T-cell (primary cell): ENCODE data around the gene PRKAR1B. TPM values are rescaled to one million over a fixed set of nuclear protein-coding genes. Genes with fewer than 3 reads are reported as not detected.

Source experiments
- ATAC-seq, 4 experiments: fragments of 200-7000 bp in 3 of 4; fragments of 150-1000 bp in 1 of 4; cut with Tn5 transposase; replicated peaks in 1 of 4; 1 replicate in 3 of 4; 2 replicates in 1 of 4; pipeline ENCODE4 v1.10.0; 2021; ENCODE audit warnings: moderate library complexity in 3 of 4, mild to moderate bottlenecking in 2 of 4, moderate number of reproducible peaks in 1 of 4
- CTCF ChIA-PET, 2 donors: fragments of 300-600 bp; sonication (Branson Sonifier 250); formaldehyde crosslinking; loops; one replicate each; lab custom pipeline; 2022; ENCODE audit warnings: antibody characterized with exemption in 2 of 2; lab: Charles Lee
- POLR2A ChIA-PET, 2 donors: fragments of 300-600 bp; sonication (Branson Sonifier 250); formaldehyde crosslinking; loops; one replicate each; lab custom pipeline; 2022; ENCODE audit warnings: antibody characterized with exemption in 2 of 2; lab: Charles Lee
- DNase-seq, 35 experiments: peaks; one replicate each; pipeline versions ENCODE4 v3.0.0 to v3.0.0-alpha.2; 2013 to 2023
- H3K27ac ChIP-seq: one replicate; pipeline ENCODE4 v1.5.1; 2013; ENCODE audit warnings: low read length
- H3K27me3 ChIP-seq, 2 experiments: replicated peaks in 1 of 2; 1 replicate in 1 of 2; 2 replicates in 1 of 2; pipeline versions ENCODE4 v1.6.1 to v1.7.0; 2013; ENCODE audit warnings: low read length in 1 of 2, mixed read lengths in 1 of 2; ENCODE audit not compliant: control insufficient read depth in 2 of 2, insufficient read depth in 2 of 2; ENCODE audit errors: extremely low read depth in 1 of 2
- H3K36me3 ChIP-seq, 2 donors: 1 replicate in 1 of 2; 2 replicates in 1 of 2; pipeline versions ENCODE4 v1.6.1 to v1.7.0; 2013; ENCODE audit warnings: low read length in 1 of 2; ENCODE audit not compliant: control insufficient read depth in 2 of 2, insufficient read depth in 1 of 2; ENCODE audit errors: extremely low read depth in 1 of 2
- H3K4me1 ChIP-seq, 2 experiments: 1 replicate in 1 of 2; 2 replicates in 1 of 2; pipeline versions ENCODE4 v1.6.1 to v1.7.0; 2013; ENCODE audit warnings: low read length in 2 of 2, mixed read lengths in 1 of 2; ENCODE audit not compliant: insufficient read depth in 2 of 2, control insufficient read depth in 1 of 2; ENCODE audit errors: extremely low read depth in 1 of 2
- H3K4me3 ChIP-seq, 2 donors: 1 replicate in 1 of 2; 2 replicates in 1 of 2; pipeline versions ENCODE4 v1.5.1 to v1.7.0; 2013; ENCODE audit warnings: mild to moderate bottlenecking in 2 of 2, low read length in 1 of 2, moderate library complexity in 1 of 2; ENCODE audit not compliant: control insufficient read depth in 1 of 2; ENCODE audit errors: extremely low read depth in 1 of 2
- H3K9me3 ChIP-seq: 2 replicates; pipeline ENCODE4 v1.7.0; 2013
- H3K27ac Mint-ChIP-seq, 2 donors: one replicate each; pipeline ENCODE4 v1.8.0; 2020 to 2021; ENCODE audit warnings: mild to moderate bottlenecking in 2 of 2, mixed read lengths in 2 of 2
- H3K27me3 Mint-ChIP-seq, 2 donors: one replicate each; pipeline ENCODE4 v1.8.0; 2021 to 2022; ENCODE audit warnings: mixed read lengths in 2 of 2
- H3K36me3 Mint-ChIP-seq: one replicate; pipeline ENCODE4 v1.8.0; 2021; ENCODE audit warnings: mixed read lengths
- H3K4me1 Mint-ChIP-seq, 3 donors: one replicate each; pipeline ENCODE4 v1.8.0; 2020 to 2022; ENCODE audit warnings: mixed read lengths in 3 of 3, mild to moderate bottlenecking in 1 of 3
- H3K4me3 Mint-ChIP-seq, 3 donors: one replicate each; pipeline ENCODE4 v1.8.0; 2020 to 2022; ENCODE audit warnings: mild to moderate bottlenecking in 3 of 3, mixed read lengths in 3 of 3, moderate library complexity in 3 of 3
- H3K9me3 Mint-ChIP-seq, 3 donors: one replicate each; pipeline ENCODE4 v1.8.0; 2020 to 2022; ENCODE audit warnings: mixed read lengths in 3 of 3
- WGBS: methylation state at CpG from one replicate; pipeline ENCODE4 v1.1.5; 2013; ENCODE audit warnings: missing lambda C conversion rate; ENCODE audit not compliant: insufficient coverage; 5-methylcytosine and 5-hydroxymethylcytosine counted together
- total RNA-seq, 35 experiments: library from RNA in 6 of 35; stranded (reverse) in 6 of 35; fragments of 120-200 nt in 1 of 35; gene quantifications; one replicate each; pipeline versions ENCODE4 v1.2.1 to v1.2.4 and lab custom pipeline; 2013 to 2026

PRKAR1B gene
- total RNA-seq, 5 donors from 2014 or later (not counting 1 experiment from before 2014, with no cell fraction given), result 20.7 to 35.4 (median 24.4) TPM

DNA sequence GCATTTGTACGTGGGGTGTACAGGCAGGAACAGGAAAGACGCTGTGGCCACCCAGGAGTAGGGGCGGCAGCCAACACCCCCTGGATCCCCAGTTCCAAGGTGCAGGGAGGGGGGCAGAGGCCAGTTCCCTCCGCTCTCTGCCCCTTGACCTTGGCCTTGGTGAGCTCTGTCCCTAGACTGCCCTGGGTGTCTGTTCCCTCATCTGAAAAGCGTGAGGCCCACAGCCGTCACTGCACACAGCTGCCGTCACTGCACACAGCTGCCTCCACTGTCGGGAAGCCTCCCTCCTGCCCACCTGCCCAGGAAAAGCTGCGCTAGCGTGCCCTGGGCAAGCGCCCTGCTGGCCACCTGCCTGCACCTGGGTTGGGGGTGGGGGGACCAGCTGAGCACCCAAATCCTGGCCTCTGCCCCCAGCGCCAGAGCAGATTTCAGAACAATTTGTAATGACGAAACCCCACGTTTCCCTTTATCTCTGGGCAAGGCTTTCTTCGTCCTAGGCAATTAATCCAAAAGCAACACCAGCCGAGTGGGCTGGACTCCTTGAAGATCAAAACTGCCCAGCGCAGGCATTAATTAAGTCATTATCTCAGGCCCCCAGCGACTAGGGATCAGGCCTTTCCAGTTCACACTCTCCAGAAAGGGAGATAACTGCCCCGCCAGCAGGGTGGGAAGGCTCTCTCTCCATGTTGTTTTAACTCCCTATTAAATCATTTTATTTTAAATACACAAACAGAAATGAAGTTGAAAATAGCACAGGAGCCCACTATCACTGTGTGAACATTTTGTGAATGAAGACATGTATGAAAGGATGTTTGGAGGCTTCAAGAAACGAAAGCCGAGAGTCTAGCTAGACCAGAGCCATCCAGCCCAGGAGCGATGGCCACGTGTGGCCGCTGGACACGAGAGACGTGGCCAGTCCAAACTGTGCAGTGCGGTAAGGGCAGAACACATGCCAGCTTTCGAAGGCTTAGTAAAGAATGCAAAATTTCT lies 203.4 kb downstream of the PRKAR1B start:
- H3K9me3 Mint-ChIP-seq, result no peaks in the 10 kb centered on the region
- Histone ChIP-seq H3K4me1 (peaks cover 12 to 33% of the 10 kb centered on the region in 2 experiments), H3K36me3 (no peaks in the 10 kb centered on the region), H3K27ac (no peak overlapping the region), H3K9me3 (no peaks in the 10 kb centered on the region), H3K27me3 (peaks cover 0 to 69% of the 10 kb centered on the region in 2 experiments), H3K4me3 (no peak overlapping the region)
- DNase-seq (no peak), ATAC-seq (no peak)
- peaks cover 0 to 9% (median under 1%) of the 10 kb centered on the region in 3 donors for H3K4me1 Mint-ChIP-seq
- peak overlapping the region in 2 of 3 donors; percentile 55 to 57 for H3K4me3 Mint-ChIP-seq
- WGBS, result 83% methylated on average over 18 of the region's 28 CpGs
- H3K27me3 Mint-ChIP-seq, result peaks cover 3 to 27% of the 10 kb centered on the region in 2 donors
- no peaks in the 10 kb centered on the region for H3K36me3 Mint-ChIP-seq
- POLR2A ChIA-PET, result no interaction called here
- H3K27ac Mint-ChIP-seq, result no peak overlapping the region
- CTCF ChIA-PET, result interaction anchor here in 1 of 2 donors (0.6 kb wide), 1 partner anchor 63 kb away, joined by 4 read pairs; no protein-coding TSS in a partner anchor

- no peaks in the 10 kb centered on the region for H3K36me3 Mint-ChIP-seq
- Histone ChIP-seq H3K27me3 (peaks cover 0 to 75% of the 10 kb centered on the region in 2 experiments), H3K9me3 (no peaks in the 10 kb centered on the region), H3K27ac (no peak overlapping the region), H3K36me3 (no peaks in the 10 kb centered on the region), H3K4me1 (peaks cover 12 to 40% of the 10 kb centered on the region in 2 experiments), H3K4me3 (no peak overlapping the region)
- POLR2A ChIA-PET, result no interaction called here
- no peak overlapping the region for H3K27ac Mint-ChIP-seq
- no peaks in the 10 kb centered on the region for H3K9me3 Mint-ChIP-seq
- ATAC-seq (no peak), DNase-seq (no peak)
- H3K27me3 Mint-ChIP-seq, result peaks cover 5 to 32% of the 10 kb centered on the region in 2 donors
- CTCF ChIA-PET, result interaction anchor here in 1 of 2 donors (0.6 kb wide), 1 partner anchor 64 kb away, joined by 4 read pairs; no protein-coding TSS in a partner anchor
- H3K4me3 Mint-ChIP-seq, result peak overlapping the region in 2 of 3 donors; percentile 55 to 57
- H3K4me1 Mint-ChIP-seq, result peaks cover 2 to 13% (median 4%) of the 10 kb centered on the region in 3 donors
- WGBS, result 44% methylated on average over 13 of the region's 21 CpGs
Observed at GRCh38 chr7:522951-523314, 204.1 kb downstream of the PRKAR1B start.

DNA sequence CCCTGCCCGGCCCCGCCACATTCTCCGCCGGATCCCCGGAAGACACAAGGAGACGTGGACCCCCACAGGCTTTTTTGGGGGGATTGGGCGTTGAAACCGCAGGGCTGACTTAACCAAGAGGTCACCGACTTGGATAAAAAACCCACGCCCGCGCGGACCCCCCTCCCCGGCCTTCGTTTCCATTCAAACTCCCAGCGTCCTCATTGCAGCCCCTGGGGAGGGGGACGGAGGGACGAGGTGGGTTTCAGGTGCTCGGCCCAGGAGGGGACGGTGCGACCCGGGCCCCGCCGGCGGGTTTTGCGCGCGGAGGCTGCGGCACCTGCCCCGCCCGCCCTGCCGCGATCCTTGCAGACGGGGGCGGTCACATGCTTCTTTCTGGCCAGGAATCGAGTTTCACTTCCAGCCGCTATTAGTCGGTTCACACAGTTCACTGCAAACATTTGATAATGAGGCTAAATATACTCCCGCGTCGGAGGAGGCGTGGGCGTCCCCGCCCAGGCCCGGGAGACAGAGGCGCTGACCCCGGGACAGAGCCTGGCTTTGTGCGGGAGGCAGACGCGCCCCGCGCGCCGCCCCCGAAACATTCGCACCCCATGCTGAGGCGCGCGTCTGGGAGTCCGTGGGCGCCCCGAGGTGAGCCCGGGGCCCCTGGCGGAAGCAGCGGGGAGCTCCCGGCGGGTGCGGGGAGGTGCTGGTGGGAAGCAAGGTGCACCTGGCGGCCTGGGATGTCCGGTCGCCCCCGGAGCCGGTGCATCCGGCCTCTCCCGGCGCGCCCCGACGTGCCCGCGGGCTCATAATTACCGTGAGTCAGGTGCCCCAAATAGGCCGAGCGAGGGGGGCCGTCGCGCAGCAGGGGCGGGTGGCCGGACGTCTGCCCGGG lies 204.8 kb downstream of the PRKAR1B start:
- Mint-ChIP-seq H3K9me3 (no peaks in the 10 kb centered on the region), H3K36me3 (no peaks in the 10 kb centered on the region), H3K4me1 (peaks cover 6 to 17% (median 8%) of the 10 kb centered on the region in 3 donors), H3K27me3 (peaks cover 9 to 36% of the 10 kb centered on the region in 2 donors), H3K27ac (no peak overlapping the region), H3K4me3 (peak overlapping the region in 2 of 3 donors; percentile 61 to 64)
- Histone ChIP-seq H3K27me3 (peaks cover 0 to 81% of the 10 kb centered on the region in 2 experiments), H3K4me1 (peaks cover 15 to 45% of the 10 kb centered on the region in 2 experiments), H3K4me3 (peak overlapping the region; percentile 24 to 69), H3K36me3 (no peaks in the 10 kb centered on the region), H3K9me3 (no peaks in the 10 kb centered on the region), H3K27ac (no peak overlapping the region)
- WGBS, result 1% methylated on average over 72 of the region's 91 CpGs
- peak in 6 of 35 experiments; percentile 7 to 50 (median 26) for DNase-seq
- peak in 3 of 4 experiments; percentile 16 to 45 (median 28) for ATAC-seq
- CTCF ChIA-PET, result no interaction called here
- POLR2A ChIA-PET, result no interaction called here

GRCh38 chr7:521221-522070 lies 205.6 kb downstream of the PRKAR1B start:
- 6% methylated on average over 71 of the region's 72 CpGs for WGBS
- Mint-ChIP-seq H3K4me1 (peaks cover 6 to 17% (median 8%) of the 10 kb centered on the region in 3 donors), H3K9me3 (no peaks in the 10 kb centered on the region), H3K27me3 (peaks cover 9 to 36% of the 10 kb centered on the region in 2 donors), H3K4me3 (peak overlapping the region in 2 of 3 donors; percentile 34 to 64), H3K36me3 (no peaks in the 10 kb centered on the region), H3K27ac (no peak overlapping the region)
- Histone ChIP-seq H3K36me3 (no peaks in the 10 kb centered on the region), H3K27ac (no peak overlapping the region), H3K9me3 (no peaks in the 10 kb centered on the region), H3K27me3 (peaks cover 0 to 87% of the 10 kb centered on the region in 2 experiments), H3K4me3 (peak overlapping the region in 1 of 2 donors; percentile 69), H3K4me1 (peaks cover 15 to 52% of the 10 kb centered on the region in 2 experiments)
- ChIA-PET CTCF (no interaction called here), POLR2A (no interaction called here)
- DNase-seq, result peak in 2 of 35 experiments; percentile 5 to 23
- no peak for ATAC-seq

- peaks cover 6 to 20% (median 12%) of the 10 kb centered on the region in 3 donors for H3K4me1 Mint-ChIP-seq
- H3K27me3 Mint-ChIP-seq, result peaks cover 9 to 44% of the 10 kb centered on the region in 2 donors
- peak overlapping the region in 1 of 3 donors; percentile 64 for H3K4me3 Mint-ChIP-seq
- ATAC-seq, result no peak
- Histone ChIP-seq H3K4me1 (peaks cover 15 to 52% of the 10 kb centered on the region in 2 experiments), H3K4me3 (no peak overlapping the region), H3K36me3 (no peaks in the 10 kb centered on the region), H3K9me3 (no peaks in the 10 kb centered on the region), H3K27ac (no peak overlapping the region), H3K27me3 (peaks cover 0 to 84% of the 10 kb centered on the region in 2 experiments)
- H3K27ac Mint-ChIP-seq, result no peak overlapping the region
- POLR2A ChIA-PET, result no interaction called here
- CTCF ChIA-PET, result no interaction called here
- no peaks in the 10 kb centered on the region for H3K9me3 Mint-ChIP-seq
- H3K36me3 Mint-ChIP-seq, result no peaks in the 10 kb centered on the region
- WGBS, result 8% methylated on average over 61 of the region's 63 CpGs
- DNase-seq, result no peak
Observed at GRCh38 chr7:520503-521161, 206.4 kb downstream of the PRKAR1B start.
